Mesothelial cell of epicardium (in vitro differentiated cells): ENCODE measurements around the gene CTNND2. TPM values are rescaled to one million over a fixed set of nuclear protein-coding genes. Genes with fewer than 3 reads are reported as not detected.

Experiments used
- DNase-seq, 2 experiments: peaks; one replicate each; pipeline ENCODE4 v3.0.0; 2021; ENCODE audit warnings: low spot score in 2 of 2; ENCODE audit not compliant: unreplicated experiment in 2 of 2
- H3K27ac Mint-ChIP-seq: 2 replicates; pipeline ENCODE4 v1.8.0; 2021; ENCODE audit warnings: mixed read lengths
- H3K27me3 Mint-ChIP-seq: 2 replicates; pipeline ENCODE4 v1.8.0; 2021; ENCODE audit warnings: low read depth, mixed read lengths
- H3K36me3 Mint-ChIP-seq: 2 replicates; pipeline ENCODE4 v1.8.0; 2021; ENCODE audit warnings: mixed read lengths
- H3K4me1 Mint-ChIP-seq: 2 replicates; pipeline ENCODE4 v1.8.0; 2021; ENCODE audit warnings: mixed read lengths
- H3K4me3 Mint-ChIP-seq: 2 replicates; pipeline ENCODE4 v1.8.0; 2021; ENCODE audit warnings: mild to moderate bottlenecking, moderate library complexity, mixed read lengths
- H3K9me3 Mint-ChIP-seq: 2 replicates; pipeline ENCODE4 v1.8.0; 2021; ENCODE audit warnings: mixed read lengths
- CTCF ChIP-seq: fragments of 200-600 bp; sonication (generic); IDR thresholded peaks from one replicate; pipeline ENCODE4 v1.5.0; 2021; ENCODE audit warnings: antibody characterized with exemption; ENCODE audit not compliant: unreplicated experiment
- total RNA-seq: library from RNA; stranded (reverse); gene quantifications from 3 replicates; pipeline ENCODE4 v1.2.1, GENCODE V29; 2021

The CTNND2 gene
- total RNA-seq, 1 donor from 2014 or later: 7.9 TPM

- no peak overlapping the region for H3K27ac Mint-ChIP-seq
- no peak for TF ChIP-seq CTCF
- H3K4me3 Mint-ChIP-seq: no peak overlapping the region
- H3K36me3 Mint-ChIP-seq: no peaks in the 10 kb centered on the region
- H3K27me3 Mint-ChIP-seq: no peaks in the 10 kb centered on the region
- H3K9me3 Mint-ChIP-seq: no peaks in the 10 kb centered on the region
- no peak for DNase-seq
- H3K4me1 Mint-ChIP-seq: no peaks in the 10 kb centered on the region
Observed at GRCh38 chr5:11477786-11478185, 426.5 kb downstream of the CTNND2 start.

GRCh38 chr5:11476866-11477265, 427.4 kb downstream of the CTNND2 start:
- Mint-ChIP-seq H3K9me3 (no peaks in the 10 kb centered on the region), H3K27me3 (no peaks in the 10 kb centered on the region), H3K27ac (no peak overlapping the region), H3K36me3 (no peaks in the 10 kb centered on the region), H3K4me3 (no peak overlapping the region), H3K4me1 (no peaks in the 10 kb centered on the region)
- no peak for DNase-seq
- no peak for TF ChIP-seq CTCF

GRCh38 chr5:11468334-11469039, 435.8 kb downstream of the CTNND2 start:
- Mint-ChIP-seq H3K4me3 (no peak overlapping the region), H3K36me3 (no peaks in the 10 kb centered on the region), H3K4me1 (no peaks in the 10 kb centered on the region), H3K27ac (no peak overlapping the region), H3K9me3 (no peaks in the 10 kb centered on the region), H3K27me3 (no peaks in the 10 kb centered on the region)
- no peak for DNase-seq
- no peak for TF ChIP-seq CTCF

GRCh38 chr5:11467588-11467987, 436.7 kb downstream of the CTNND2 start:
- TF ChIP-seq CTCF: no peak

GRCh38 chr5:11459716-11460115, 444.5 kb downstream of the CTNND2 start:
- H3K27ac Mint-ChIP-seq: no peak overlapping the region
- H3K4me1 Mint-ChIP-seq: no peaks in the 10 kb centered on the region
- H3K4me3 Mint-ChIP-seq: no peak overlapping the region
- DNase-seq: no peak
- TF ChIP-seq CTCF: no peak
- no peaks in the 10 kb centered on the region for H3K36me3 Mint-ChIP-seq
- H3K27me3 Mint-ChIP-seq: no peaks in the 10 kb centered on the region
- H3K9me3 Mint-ChIP-seq: no peaks in the 10 kb centered on the region

More at GRCh38 chr5:11467588-11467987, 436.7 kb downstream of the CTNND2 start:
- Mint-ChIP-seq H3K9me3 (no peaks in the 10 kb centered on the region), H3K27me3 (no peaks in the 10 kb centered on the region), H3K4me1 (no peaks in the 10 kb centered on the region), H3K4me3 (no peak overlapping the region), H3K36me3 (no peaks in the 10 kb centered on the region), H3K27ac (no peak overlapping the region)
- no peak for DNase-seq
